Gastroesophageal sphincter (tissue), 4 donors: ENCODE results near the gene KIAA0930. TPM values are rescaled to one million over a fixed set of nuclear protein-coding genes. Genes with fewer than 3 reads are reported as not detected.

Experiments
- ATAC-seq: fragments of 150-250 bp; one replicate; pipeline ENCODE4 v1.9.1; 2016; ENCODE audit warnings: mild to moderate bottlenecking, moderate library complexity
- H3K27ac ChIP-seq, 4 donors: fragments of 200-600 bp; sonication (generic) in 3 of 4; 1 replicate in 3 of 4; 2 replicates in 1 of 4; pipeline ENCODE4 v1.5.1; 2016 to 2019
- H3K27me3 ChIP-seq: fragments of 200-600 bp; sonication (generic); one replicate; pipeline ENCODE4 v1.5.1; 2019
- H3K36me3 ChIP-seq, 2 donors: fragments of 200-600 bp; sonication (generic); one replicate each; pipeline ENCODE4 v1.5.1; 2019; ENCODE audit warnings: control low read depth in 1 of 2
- H3K4me1 ChIP-seq, 3 donors: fragments of 200-600 bp; sonication (generic); 1 replicate in 2 of 3; 2 replicates in 1 of 3; pipeline ENCODE4 v1.5.1; 2016 to 2019; ENCODE audit warnings: control low read depth in 2 of 3
- H3K4me3 ChIP-seq, 2 donors: fragments of 200-600 bp; sonication (generic); one replicate each; pipeline ENCODE4 v1.5.1; 2019; ENCODE audit warnings: mild to moderate bottlenecking in 1 of 2, moderate library complexity in 1 of 2
- H3K9me3 ChIP-seq, 3 donors: fragments of 200-600 bp; sonication (generic); one replicate each; pipeline ENCODE4 v1.5.1; 2017 to 2019; ENCODE audit warnings: control low read depth in 2 of 3
- CTCF ChIP-seq, 4 experiments: fragments of 200-600 bp in 2 of 4; fragments of 450-650 bp in 2 of 4; sonication (generic) in 1 of 4; IDR thresholded peaks; one replicate each; pipeline ENCODE4 v1.5.1; 2017 to 2019; ENCODE audit warnings: antibody characterized with exemption in 4 of 4, mild to moderate bottlenecking in 2 of 4, moderate library complexity in 2 of 4
- EP300 ChIP-seq: sonication (generic); formaldehyde crosslinking; IDR thresholded peaks from one replicate; pipeline ENCODE4 v1.6.1; 2017; ENCODE audit warnings: antibody characterized with exemption, mild to moderate bottlenecking
- POLR2A ChIP-seq, 2 donors: fragments of 450-650 bp; IDR thresholded peaks; one replicate each; pipeline ENCODE4 v1.6.1; 2017; ENCODE audit warnings: antibody characterized with exemption in 2 of 2, mild to moderate bottlenecking in 2 of 2, moderate library complexity in 1 of 2
- POLR2AphosphoS5 ChIP-seq: sonication (generic); formaldehyde crosslinking; IDR thresholded peaks from one replicate; pipeline ENCODE4 v1.6.1; 2017; ENCODE audit warnings: antibody characterized with exemption
- WGBS, 2 donors: methylation state at CpG; one replicate each; pipeline ENCODE4 v1.1.5; 2018; ENCODE audit warnings: low coverage in 1 of 2; 5-methylcytosine and 5-hydroxymethylcytosine counted together
- total RNA-seq, 4 donors: library from RNA; depleted of rRNA; stranded (reverse); fragments of >200 nt; gene quantifications; one replicate each; pipeline ENCODE4 v1.1.0, GENCODE V29; 2016

The KIAA0930 gene
- total RNA-seq, 4 donors from 2014 or later: 26.1 to 54.2 (median 37.3) TPM

DNA sequence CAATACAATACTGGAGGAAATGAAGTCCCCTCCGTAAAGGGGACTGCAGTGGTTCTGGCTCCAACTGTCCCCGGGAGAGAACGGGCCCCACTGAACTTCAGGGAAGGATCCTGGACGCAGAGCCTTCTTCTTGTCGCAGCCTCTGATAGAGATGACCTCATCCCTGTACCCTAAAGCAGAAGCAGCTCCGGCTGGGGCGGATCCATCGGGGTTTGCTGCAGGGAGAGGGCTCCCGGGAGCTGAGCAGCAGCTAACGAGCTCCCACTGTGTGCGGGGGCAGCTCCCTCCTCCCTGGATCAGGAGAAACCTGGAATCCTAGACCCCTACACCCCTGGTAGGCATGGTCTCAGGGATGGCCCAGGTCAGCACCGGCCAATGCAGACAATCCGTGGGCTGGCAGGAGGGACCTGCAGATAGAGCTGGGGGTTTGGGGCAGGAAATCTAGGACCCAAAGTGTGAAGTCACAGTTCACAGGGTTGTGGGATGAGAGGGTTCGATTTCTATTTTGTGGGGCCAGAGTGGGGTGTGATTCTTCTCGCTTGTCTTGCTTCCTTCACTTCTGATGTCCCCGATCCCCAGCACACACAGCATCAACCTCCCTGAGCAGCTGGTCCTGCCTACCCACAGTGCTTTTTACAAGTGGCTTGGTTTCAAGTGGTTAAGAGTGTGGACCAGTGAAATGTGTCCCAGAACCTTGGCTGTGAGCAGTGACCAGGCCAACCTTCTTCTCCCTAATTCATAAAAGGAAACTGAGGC is 12.9 kb downstream of the KIAA0930 start:
- no peaks in the 10 kb centered on the region for H3K9me3 ChIP-seq
- no peaks in the 10 kb centered on the region for H3K36me3 ChIP-seq
- H3K4me1 ChIP-seq: peaks cover 0 to 41% (median 7%) of the 10 kb centered on the region in 3 donors
- no peak overlapping the region for H3K4me3 ChIP-seq
- peak; percentile 14 for ATAC-seq
- peak overlapping the region in 2 of 4 donors; percentile 62 to 70 for H3K27ac ChIP-seq
- 81 to 83% methylated on average over 3 of the region's 16 CpGs for WGBS, 2 donors
- H3K27me3 ChIP-seq: no peaks in the 10 kb centered on the region
- TF ChIP-seq POLR2AphosphoS5 (no peak), CTCF (IDR thresholded peaks at IDR 0.05) (no peak), POLR2A (IDR thresholded peaks at IDR 0.05) (no peak), EP300 (no peak)

- Histone ChIP-seq H3K4me1 (peaks cover 0 to 41% (median 7%) of the 10 kb centered on the region in 3 donors), H3K4me3 (no peak overlapping the region), H3K36me3 (no peaks in the 10 kb centered on the region), H3K27ac (peak overlapping the region in 3 of 4 donors; percentile 61 to 70 (median 62)), H3K9me3 (no peaks in the 10 kb centered on the region), H3K27me3 (no peaks in the 10 kb centered on the region)
- 40 to 77% methylated on average over 3 to 8 of the region's 17 CpGs for WGBS, 2 donors
- peak; percentile 19 for ATAC-seq
- no peak for TF ChIP-seq POLR2A (IDR thresholded peaks at IDR 0.05)
- TF ChIP-seq POLR2AphosphoS5: no peak
- TF ChIP-seq EP300: no peak
- no peak for TF ChIP-seq CTCF (IDR thresholded peaks at IDR 0.05)
Measured at GRCh38 chr22:45226503-45227186, 14.0 kb downstream of the KIAA0930 start.

DNA sequence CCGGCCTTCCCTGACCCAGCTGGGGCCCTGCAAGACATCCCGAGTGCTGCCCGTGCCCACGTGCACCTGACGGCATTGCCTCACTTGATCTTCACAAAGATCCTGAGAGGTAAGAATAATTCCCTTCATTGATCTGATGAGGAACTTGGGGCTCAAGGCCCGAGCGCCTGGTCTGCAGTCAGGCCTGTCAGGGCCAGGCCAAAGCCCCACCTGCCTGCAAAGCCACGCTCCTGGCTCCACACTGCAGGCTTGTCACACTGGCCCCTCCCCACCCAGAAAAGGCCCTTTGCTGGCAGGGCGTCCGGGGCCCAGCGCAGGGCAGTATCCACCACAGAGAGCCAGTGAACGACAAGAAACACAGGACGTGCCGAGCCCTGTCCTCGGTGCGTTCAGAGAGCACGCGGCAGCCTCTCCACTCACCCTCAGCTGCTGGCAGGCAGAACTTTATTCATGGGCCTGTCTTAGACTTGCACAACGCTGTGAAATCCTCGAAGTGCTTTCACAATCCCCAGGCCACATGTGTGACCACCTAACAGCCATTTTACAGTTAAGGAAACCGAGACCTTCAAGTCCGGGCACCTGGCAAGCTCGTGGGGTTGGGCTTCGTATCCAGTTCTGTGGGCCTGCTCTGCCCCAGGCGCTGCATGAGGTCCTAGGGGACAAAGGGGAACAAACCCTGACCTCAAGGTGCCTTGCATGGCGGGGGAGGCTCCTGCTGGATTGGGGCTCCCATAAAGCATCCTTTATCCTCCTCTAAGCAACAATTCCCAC is 14.8 kb downstream of the KIAA0930 start:
- TF ChIP-seq CTCF (IDR thresholded peaks at IDR 0.05): no peak
- peak; percentile 63 for TF ChIP-seq POLR2AphosphoS5
- no peaks in the 10 kb centered on the region for H3K27me3 ChIP-seq
- peaks cover 0 to 41% (median 7%) of the 10 kb centered on the region in 3 donors for H3K4me1 ChIP-seq
- no peaks in the 10 kb centered on the region for H3K36me3 ChIP-seq
- no peaks in the 10 kb centered on the region for H3K9me3 ChIP-seq
- no peak overlapping the region for H3K4me3 ChIP-seq
- ATAC-seq: peak; percentile 82
- 20% methylated on average over 1 of the region's 26 CpGs; no CpG with 5 or more reads in 1 of the 2 donors for WGBS, 2 donors
- peak overlapping the region in 3 of 4 donors; percentile 61 to 70 (median 62) for H3K27ac ChIP-seq

DNA sequence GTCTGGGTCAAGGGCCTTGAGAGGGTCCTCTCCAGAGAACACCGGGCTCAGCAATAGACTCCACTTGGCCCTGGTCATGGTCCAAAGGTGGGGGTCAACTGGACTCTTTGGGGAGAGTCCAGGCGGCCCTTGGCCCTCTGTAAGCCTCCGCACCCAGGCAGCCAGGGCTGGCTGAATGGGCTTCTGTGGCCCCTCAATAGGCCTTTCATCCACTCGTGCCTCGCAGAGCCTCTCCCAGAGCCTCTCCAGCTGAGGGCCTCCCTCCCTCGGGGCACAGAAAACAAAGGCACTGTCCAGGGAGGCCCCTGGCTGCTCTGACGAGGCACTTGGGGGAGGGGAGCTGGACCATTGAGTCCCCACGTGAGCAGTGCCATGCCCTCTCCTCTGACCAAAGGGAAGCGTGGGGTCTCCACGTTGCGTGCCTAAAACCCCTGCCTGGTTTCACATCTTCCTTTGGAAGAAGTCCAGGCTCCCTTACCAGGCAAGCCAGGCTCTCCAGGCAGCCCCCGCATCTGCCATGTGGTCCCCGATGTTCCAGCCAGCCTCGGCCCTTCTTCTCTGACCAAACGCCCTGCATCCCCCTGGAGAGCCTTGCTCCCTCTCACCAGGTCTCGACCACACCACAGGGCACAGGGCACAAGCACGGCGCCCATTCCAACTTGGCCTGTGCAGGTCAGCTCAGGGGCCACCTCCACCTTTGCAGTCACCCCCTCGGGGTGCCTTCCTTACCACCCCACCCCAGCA is 15.5 kb downstream of the KIAA0930 start:
- Histone ChIP-seq H3K4me3 (no peak overlapping the region), H3K36me3 (no peaks in the 10 kb centered on the region), H3K9me3 (no peaks in the 10 kb centered on the region), H3K27ac (peak overlapping the region in 3 of 4 donors; percentile 29 to 70 (median 62)), H3K27me3 (no peaks in the 10 kb centered on the region), H3K4me1 (peaks cover 0 to 41% (median 7%) of the 10 kb centered on the region in 3 donors)
- 73% methylated on average over 9 of the region's 19 CpGs; no CpG with 5 or more reads in 1 of the 2 donors for WGBS, 2 donors
- no peak for TF ChIP-seq POLR2A (IDR thresholded peaks at IDR 0.05)
- ATAC-seq: no peak

- 62 to 67% methylated on average over 7 to 8 of the region's 11 CpGs for WGBS, 2 donors
- Histone ChIP-seq H3K9me3 (no peaks in the 10 kb centered on the region), H3K27ac (peak overlapping the region in 1 of 4 donors; percentile 62), H3K4me3 (no peak overlapping the region), H3K36me3 (no peaks in the 10 kb centered on the region), H3K27me3 (no peaks in the 10 kb centered on the region), H3K4me1 (peaks cover 0 to 41% (median 7%) of the 10 kb centered on the region in 3 donors)
- ATAC-seq: no peak
- TF ChIP-seq EP300 (no peak), POLR2AphosphoS5 (no peak), CTCF (IDR thresholded peaks at IDR 0.05) (no peak), POLR2A (IDR thresholded peaks at IDR 0.05) (no peak)
Measured at GRCh38 chr22:45224331-45224730, 16.4 kb downstream of the KIAA0930 start.
